HG02884 (cell line): ENCODE measurements around the gene CEP97.
"Not testable (repeated sequence)": the region's sequence is repeated elsewhere in the genome, so short reads cannot be mapped to it uniquely, and the experiment has no call there.

Experiments used
- ATAC-seq: cut with Tn5 transposase; IDR thresholded peaks from one replicate; pipeline ENCODE4 v1.9.1; 2021; ENCODE audit warnings: mild to moderate bottlenecking, moderate library complexity; ENCODE audit not compliant: unreplicated experiment

Gene CEP97

DNA sequence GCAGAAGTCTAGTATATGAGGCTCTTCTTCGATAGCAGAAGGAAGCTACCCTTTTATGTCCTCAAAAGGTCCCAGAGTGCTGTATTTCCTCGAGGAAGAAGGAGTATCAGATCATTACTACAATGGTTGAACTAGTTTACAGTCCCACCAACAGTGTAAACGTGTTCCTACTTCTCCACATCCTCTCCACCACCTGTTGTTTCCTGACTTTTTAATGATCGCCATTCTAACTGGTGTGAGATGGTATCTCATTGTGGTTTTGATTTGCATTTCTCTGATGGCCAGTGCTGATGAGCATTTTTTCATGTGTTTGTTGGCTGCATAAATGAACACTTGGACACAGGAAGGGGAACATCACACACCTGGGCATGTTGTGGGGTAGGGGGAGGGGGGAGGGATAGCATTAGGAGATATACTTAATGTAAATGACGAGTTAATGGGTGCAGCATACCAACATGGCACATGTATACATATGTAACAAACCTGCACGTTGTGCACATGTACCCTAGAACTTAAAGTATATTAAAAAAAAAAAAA lies 53.4 kb downstream of the CEP97 start:
- not testable (repeated sequence) for ATAC-seq

DNA sequence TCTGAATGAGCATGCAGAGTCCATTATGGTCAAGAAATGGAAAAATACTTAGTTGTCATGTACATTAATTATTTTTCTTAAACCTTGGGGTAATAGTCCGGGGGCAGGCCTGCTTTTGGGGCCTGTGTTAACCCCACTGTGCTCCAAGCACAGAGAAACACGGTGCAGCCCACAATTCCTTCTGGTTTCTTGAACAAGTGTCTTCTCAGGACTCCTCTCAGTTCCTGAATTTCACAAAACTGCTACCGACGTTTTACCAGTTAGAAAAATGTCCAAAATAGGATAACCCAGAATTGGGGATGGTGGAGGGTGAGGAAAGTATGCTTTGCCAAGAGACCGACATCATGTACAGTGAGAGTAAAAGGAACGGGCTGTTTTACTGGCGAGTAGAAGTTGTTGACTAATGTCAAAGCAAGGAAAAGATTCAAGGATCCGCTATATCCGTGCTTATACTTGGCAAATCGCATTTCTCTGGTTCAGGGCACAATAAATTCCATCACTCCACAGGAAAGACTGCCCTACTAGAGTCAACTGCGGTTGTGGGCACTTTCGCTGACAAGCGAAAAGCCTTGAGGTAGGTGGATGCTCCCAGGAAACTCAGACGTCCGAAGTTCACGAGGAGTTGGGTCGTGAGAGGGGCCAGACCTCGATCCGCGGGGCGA lies 54.1 kb downstream of the CEP97 start:
- ATAC-seq = no peak

DNA sequence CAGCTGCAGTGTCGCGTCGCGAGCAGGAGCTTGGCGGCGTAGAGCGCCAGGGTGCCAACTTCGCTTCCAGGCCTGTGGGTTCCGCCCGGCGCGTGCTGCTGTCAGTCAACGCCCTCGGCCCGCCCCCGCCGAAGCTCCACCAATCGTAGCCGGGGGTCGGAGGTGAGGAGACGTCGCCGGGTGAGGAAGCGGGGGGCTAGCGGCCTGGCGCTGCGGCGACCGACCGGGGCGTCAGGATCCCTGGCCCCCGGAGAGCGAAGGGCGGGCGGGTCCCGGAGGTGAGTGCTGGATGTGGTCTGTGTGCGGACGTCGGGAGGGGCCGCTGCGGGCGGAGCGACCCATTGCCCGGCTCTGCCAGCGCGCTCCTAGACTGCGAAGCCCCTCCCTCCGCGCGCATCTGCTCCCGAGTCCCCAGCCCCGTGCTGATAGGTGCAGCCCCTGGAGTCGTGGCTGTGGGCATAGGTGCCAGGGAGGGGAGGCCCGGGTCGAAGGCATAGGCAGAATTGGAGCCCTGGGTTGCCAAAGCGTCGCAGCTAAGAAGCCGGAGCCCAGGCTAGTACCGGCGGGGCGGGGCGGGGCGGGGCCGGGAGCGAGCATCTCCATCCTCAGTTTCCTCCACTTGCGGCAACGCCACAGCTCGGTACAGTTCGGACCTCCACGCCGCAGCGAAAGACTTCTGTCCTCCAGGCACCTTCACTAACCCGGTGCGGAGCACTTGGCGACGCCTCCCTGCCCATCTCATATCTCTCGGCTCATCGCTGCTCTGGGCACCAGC lies 54.8 kb downstream of the CEP97 start, which contains the start of gene NXPE3:
Gene NXPE3 (plus strand): TSS at position 165 of the 775 bp plus-strand sequence. CDS start 6,386 bp downstream, outside the sequence.
- ATAC-seq = peak; percentile 93

DNA sequence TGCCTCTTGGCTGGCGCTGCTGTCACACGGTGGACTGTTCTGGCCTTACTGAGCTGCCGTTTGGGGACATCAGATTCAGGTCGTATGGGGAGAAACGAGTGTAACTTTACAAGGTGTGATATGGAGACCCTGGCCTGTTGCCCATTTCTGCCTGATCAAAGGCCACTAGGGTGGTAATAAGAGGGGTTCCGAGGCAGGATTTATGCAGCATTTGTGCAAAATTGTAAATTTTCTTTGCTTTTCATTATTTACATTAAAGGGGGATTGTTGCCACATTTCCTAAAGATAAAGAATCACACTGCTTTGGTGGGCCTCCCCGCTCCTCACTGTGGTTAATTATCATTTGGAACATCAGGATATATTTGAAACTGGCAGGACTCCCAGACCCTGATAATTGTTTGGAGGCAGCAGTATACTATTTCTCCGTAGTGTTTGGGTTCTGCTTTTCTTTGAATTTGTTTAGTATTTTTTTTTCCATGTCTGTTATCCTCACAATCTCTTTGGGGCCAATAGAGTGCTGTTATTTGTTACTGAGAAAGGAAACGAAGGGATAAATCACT lies 55.5 kb downstream of the CEP97 start:
- no peak for ATAC-seq

DNA sequence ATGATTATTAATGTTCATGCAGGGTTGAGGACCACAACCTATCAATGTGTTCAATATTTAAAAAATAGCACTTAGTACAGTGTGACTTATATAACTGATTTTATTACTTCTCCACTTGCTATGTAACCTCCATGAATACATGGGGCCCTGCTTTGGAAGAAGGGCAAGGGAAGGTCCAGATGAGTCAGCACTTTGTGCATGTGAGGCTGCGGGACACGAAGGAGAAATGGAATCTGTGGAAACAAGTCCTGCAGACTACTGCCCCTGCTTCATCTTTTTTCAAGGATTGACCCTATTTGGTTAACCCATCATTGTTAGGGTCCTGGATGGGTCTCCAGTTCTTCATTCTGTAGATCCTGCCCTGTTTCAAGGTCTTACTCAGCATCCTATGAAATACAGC lies 56.2 kb downstream of the CEP97 start:
- no peak for ATAC-seq

DNA sequence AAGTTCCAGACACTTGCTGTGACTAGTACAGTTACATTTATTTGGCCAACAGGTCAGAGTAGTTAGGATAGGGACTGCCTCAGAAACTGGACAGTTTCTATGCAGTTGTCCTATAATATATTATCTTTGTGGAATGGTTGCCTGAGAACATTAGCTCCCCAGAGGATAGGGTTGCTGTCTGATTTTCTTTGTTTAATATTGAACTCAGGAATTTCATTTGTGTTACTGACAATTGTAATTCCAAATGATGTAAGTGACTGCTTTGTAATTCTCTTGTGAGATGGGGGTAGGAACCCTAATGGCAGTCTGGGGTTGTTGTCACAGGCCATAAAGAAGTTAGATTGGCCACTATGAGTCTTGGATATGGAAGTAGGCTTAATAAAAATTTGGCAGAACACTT lies 56.8 kb downstream of the CEP97 start:
- ATAC-seq = no peak

DNA sequence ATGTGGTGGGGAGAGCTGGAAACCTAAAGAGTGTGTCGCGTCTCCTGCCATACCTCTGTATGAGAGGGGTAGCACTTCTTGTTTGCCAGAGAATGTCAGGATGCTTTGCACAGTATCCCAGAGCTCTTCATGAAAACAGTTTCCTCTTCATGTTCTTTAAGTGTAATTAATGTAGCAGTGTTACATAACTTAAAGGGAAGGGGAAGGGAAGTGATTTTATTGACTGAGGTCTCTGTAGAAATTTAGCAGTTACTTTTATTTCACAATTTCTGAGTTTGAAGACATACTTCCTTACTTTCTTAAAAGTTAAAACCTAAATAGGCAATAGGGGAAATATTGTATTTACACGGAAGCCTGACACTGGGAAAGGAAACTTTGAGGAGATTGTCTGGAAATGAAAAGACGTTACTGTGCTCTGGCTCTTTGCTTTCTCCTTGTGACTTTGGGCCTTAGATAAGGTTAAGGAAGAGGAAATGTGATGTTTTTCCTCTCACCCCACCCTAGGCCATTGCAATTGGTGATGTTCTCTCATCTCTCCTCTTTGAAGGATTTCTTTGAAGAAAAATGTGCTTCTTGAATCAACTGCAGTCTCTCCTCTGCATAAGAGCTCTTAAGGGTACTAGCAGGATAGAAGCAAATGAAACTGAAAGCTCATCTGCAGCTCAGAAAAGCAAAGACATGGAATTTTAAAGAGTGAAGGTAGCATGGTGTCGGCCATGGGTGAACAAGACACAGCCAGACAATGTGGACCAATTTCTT lies 60.6 kb downstream of the CEP97 start:
- no peak for ATAC-seq

DNA sequence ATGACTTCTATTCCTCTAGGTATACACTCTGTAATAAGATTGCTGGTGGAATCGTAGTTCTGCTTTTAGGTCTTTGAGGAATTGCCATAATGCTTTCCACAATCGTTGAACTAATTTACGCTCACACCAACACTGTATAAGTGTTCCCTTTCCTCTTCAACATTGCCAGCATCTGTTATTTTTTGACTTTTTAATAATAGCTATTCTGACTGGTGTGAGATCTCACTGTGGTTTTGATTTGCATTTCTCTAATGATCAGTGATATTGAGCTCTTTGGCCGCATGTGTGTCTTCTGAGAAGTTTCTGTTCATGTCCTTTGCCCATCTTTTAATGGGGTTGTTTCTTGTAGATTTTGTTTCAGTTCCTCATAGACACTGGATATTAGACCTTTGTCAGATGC lies 67.4 kb downstream of the CEP97 start:
- peak; percentile 96 for ATAC-seq

DNA sequence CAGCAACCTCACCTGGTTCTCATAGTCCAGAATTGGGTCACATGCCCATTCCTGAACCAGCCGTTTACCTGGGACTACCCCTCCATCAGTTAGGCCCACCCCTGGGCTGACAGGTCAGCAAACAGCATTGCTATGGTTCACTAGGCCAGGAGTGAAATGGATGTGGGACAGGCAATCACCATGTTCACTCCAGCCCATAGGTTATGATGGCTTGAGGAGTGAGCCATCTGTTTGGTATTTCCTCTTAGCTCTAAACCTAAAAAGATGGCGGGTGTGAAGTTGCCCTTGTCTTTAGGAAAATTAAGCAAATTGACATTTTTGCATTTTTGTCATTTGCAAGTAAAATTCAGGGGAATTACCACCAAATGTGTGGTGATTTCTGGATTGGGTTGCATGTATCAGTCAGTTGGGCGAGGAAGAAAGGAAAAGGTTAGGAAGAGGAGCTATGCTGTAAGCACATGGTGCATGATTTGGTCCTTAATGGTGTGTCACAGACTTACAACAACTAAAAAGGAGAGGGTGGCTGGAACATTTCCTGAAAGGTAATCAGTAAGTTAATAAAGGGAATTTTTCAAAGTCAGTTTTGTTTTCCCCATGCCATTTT lies 71.8 kb downstream of the CEP97 start:
- no peak for ATAC-seq

DNA sequence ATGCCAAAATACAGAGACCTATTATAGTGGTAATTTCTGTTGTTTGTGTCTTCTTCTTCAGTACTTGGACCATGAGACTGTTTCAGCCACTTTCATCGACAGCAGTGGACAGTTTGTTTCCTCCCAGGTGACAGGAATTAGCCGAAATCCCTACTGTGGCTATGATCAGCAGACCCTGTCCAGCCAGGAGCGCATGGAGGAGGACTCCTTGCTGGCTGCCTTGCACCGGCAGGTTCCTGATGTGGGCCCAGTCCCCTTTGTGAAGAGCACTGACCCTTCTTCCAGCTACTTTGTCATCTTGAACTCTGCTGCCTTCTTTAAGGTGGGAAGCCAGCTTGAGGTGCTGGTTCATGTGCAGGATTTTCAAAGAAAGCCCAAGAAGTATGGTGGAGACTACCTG lies 76.8 kb downstream of the CEP97 start:
- ATAC-seq = no peak

DNA sequence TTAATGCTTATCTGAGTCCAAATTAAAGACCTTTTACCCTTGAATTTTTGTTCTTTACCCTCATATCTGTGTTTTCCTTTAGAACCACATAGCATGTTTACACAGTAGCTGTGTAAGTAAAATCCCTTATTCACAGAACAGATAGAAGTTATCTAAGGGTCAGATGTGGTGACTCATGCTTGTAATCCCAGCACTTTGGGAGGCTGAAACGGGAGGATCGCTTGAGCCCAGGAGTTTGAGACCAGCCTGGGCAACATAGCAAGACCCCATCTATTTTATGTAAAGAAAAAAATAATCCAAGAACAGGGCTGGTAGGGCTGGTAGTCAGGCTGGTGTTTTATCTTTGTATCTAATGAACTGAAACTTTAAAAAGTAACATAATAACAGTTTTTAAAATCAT lies 77.8 kb downstream of the CEP97 start:
- ATAC-seq = no peak

DNA sequence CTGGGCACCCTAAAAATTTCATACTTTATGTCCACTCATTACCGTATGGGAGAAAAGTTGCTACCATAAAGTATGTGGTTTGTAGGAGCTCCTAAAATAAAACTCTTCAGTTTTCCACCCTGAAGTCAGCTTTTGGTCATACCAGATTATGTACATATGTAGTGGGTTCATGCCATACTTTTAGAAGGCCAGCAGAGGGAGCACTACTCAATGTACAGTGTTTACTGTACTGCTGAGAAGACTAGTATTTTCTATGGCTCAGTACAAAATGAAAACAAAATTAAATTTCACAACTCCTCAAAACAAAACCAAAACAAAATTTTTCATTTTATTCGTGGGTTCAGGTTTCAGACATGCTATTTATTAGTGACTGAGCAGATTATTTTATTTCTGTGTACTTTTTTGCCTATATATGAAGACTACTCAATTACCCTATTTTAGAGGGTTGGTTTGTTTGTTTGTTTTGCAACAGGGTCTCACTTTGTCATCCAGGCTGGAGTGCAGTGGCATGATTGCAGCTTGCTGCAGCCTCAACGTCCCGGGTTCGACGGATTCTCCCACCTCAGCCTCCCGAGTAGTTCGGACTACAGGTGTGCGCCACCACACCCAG lies 78.9 kb downstream of the CEP97 start:
- peak; percentile 92 for ATAC-seq

DNA sequence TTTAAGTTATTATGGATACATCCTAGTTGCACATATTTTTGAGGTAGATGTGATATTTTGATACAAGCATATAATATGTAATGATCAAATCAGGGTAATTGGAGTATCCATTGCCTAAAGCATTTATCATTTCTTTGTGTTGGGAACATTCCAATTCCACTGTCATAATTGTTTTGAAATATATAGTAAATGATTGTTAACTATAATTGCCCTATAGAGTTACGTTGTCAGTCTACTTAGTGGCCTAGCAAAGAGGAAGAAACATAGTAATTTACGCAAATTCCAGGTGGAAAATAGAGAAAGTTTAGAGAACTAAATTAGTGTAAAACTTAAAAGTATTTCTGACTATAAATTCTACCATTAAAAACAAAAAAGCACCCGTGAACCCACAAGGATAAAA lies 79.5 kb downstream of the CEP97 start:
- ATAC-seq = no peak

DNA sequence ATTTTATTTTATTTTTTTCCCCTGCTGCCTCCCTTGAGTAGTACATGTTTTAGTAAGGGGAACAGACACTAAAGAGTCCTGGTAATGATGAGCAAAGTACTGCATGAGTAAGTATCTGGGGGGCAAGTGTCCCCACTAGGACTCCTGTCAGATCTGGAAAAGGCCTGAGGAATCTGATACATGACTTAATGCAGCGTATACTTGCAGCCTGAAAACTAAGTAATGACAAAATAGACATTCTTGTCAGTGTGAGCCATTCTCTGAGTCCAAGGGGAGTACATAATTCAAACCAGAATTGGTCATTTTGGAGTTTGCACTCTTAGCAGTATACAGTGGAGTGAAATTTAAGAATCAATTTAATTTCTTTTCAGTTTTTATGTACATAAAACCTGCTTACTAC lies 82.1 kb downstream of the CEP97 start:
- ATAC-seq = no peak

DNA sequence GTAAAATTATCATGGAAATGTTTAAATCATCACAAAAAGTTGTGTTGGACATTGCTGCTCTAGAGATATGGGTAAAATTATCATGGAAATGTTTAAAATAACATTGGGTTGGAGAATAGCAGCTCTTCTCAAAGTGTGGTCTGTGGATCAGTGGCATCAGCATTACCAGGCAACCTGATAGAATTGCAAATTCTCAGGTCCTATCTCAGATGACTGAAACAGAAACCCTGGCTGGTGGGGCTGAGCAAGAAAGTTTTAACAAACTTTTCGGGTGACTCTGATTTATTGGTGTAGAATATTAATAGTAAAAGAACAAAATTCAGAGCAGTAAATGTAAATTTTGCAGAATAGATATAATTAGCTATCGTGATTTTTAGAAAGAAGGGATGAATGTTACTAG lies 83.5 kb downstream of the CEP97 start:
- peak; percentile 63 for ATAC-seq

DNA sequence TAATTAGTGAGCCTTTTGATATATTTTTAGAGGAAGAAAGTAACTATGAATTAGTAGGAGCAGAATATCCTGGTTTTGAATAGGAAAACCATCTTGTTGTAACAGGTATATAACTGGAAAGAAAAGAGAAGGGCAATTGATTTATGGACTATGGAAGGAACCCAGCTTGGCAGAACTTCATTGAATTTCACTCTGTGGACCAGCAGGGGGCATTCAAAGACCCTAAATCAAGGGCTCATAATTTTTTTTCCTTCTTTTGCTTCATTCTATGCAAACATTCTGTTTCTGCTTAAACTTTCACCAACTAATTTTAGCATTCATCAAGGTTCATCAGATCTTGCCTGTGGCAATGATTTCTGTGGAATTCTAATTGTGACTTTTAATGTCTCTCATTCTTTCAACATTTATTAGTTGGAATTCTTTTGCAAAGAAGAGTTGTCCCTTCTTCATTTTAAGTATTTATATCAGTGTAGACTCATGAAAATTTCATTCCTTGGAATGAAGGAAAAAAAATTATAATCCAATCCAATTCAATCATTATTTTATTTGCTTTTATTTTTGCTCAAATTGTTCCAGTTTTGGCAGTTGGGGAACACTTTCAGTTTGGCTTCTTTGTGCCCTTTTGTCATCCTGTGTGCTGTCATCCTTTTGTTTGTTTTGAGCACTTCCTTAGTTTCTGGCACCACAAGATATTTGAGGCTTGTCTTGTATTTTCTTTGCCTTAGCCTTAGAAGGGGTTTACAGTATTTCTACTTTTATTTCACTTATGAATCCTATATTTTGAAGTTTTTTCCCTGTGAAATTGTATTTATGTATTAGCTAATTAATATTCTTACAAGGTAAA lies 85.0 kb downstream of the CEP97 start:
- no peak for ATAC-seq

DNA sequence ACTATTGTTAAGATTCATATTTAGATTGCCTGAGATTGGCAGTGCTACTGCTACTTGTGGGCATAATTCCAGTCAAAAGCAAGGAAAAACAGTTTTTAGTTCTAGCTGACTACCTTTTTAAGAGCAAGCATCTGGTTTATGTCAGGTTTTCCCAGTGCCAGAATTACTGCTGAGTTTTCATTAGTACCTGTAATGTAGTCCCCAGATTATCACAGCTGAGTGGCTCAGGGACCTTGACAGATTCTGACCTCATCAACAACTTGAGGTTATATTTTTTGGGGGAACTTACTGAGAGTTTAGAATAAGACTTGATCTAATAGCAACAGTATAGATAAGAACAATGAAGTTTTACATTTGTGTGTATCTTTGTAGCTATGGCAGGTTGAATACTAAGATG lies 85.6 kb downstream of the CEP97 start:
- ATAC-seq = no peak

DNA sequence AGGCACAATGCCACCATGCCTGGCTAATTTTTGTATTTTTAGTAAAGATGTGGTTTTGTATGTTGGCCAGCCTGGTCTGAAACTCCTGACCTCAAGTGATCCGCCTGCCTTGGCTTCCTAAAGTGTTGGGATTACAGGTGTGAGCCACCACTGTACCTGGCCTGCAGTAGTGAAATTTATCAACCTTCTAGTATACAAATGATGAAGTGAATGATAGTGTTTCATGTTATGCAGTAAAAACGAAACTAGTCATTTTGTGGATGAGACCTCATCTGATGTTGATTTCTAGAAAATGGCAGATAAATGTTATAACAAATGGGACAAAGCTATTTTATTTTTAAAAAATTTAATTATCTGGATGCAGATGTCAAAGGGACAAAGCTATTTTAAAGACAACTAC lies 87.5 kb downstream of the CEP97 start:
- ATAC-seq = peak; percentile 44

DNA sequence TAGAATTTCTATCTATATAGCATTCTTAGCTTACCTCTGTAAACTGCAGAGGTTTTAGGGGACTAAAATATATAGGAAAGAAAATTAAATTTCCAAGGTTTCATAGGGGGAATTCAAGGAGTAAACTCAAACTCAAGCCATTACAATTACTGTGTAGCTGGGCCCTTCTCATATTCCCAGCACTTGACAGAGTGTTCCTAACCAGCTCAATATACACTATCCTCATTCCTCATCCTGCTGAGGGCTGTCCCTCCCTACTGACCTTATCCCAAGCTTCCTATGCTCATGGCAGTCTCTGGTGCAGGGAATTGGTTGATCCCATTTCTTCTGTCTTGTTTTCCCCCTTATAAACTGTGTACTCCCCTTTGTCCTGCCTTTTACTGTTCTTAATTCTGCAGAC lies 88.5 kb downstream of the CEP97 start:
- no peak for ATAC-seq
